Tibial artery (tissue), 4 donors: Measurements from ENCODE around the gene SRGAP1.

Source experiments
- DNase-seq, 2 donors: peaks; one replicate each; pipeline ENCODE4 v3.0.0-alpha.2; 2019
- H3K27ac ChIP-seq, 2 donors: fragments of 200-600 bp; sonication (generic) in 1 of 2; 1 replicate in 1 of 2; 2 replicates in 1 of 2; pipeline ENCODE4 v1.5.1; 2018 to 2019; ENCODE audit warnings: mild to moderate bottlenecking in 1 of 2
- H3K27me3 ChIP-seq, 2 donors: fragments of 200-600 bp; sonication (generic) in 1 of 2; one replicate each; pipeline versions ENCODE4 v1.5.1 to v1.6.0; 2016 to 2019
- H3K36me3 ChIP-seq, 3 donors: fragments of 200-600 bp; sonication (generic) in 2 of 3; one replicate each; pipeline ENCODE4 v1.5.1; 2016 to 2019; ENCODE audit warnings: mild to moderate bottlenecking in 2 of 3
- H3K4me1 ChIP-seq, 4 donors: fragments of 200-600 bp; sonication (generic) in 2 of 4; 1 replicate in 3 of 4; 2 replicates in 1 of 4; pipeline ENCODE4 v1.5.1; 2016 to 2019
- H3K4me3 ChIP-seq, 2 donors: fragments of 200-600 bp; sonication (generic) in 1 of 2; 1 replicate in 1 of 2; 2 replicates in 1 of 2; pipeline ENCODE4 v1.5.1; 2018 to 2019; ENCODE audit warnings: mild to moderate bottlenecking in 2 of 2
- H3K9me3 ChIP-seq, 3 donors: fragments of 200-600 bp; sonication (generic) in 1 of 3; one replicate each; pipeline ENCODE4 v1.5.1; 2016 to 2019
- CTCF ChIP-seq, 2 experiments: fragments of 200-600 bp in 1 of 2; fragments of 450-650 bp in 1 of 2; IDR thresholded peaks; one replicate each; pipeline ENCODE4 v1.5.1; 2017 to 2019; ENCODE audit warnings: antibody characterized with exemption in 2 of 2, mild to moderate bottlenecking in 1 of 2, moderate library complexity in 1 of 2
- intact Hi-C: fragments of 100-400 bp; cut with DNase I; formaldehyde crosslinking; loops from one replicate; pipeline ENCODE4 v1.15.0; 2023; ENCODE audit warnings: low total_unique reads

The SRGAP1 gene

DNA sequence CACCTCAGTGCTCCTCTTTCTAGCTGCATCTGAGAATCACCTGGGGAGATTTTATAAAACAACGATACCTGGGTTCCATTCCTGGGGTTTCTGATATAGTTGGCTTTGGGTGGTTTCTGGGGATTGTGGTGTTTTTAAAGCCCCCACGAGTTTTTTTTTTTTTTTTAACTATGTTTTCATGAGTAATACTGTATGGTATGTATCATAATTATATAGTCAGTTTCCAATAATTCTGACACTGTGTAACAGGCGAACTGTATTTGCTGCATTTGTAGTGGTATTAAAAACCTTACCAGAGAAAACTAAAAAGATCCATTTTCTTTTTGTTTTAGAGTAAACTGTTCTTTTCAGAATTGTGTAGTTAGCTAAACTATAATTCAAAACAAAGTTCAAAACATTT lies 84.9 kb downstream of the SRGAP1 start:
- TF ChIP-seq CTCF (IDR thresholded peaks at IDR 0.05), result no peak
- intact Hi-C loops, result no loop called here
- H3K4me3 ChIP-seq, result no peak overlapping the region
- H3K36me3 ChIP-seq, result no peaks in the 10 kb centered on the region
- peaks cover 0 to 13% (median 0%) of the 10 kb centered on the region in 4 donors for H3K4me1 ChIP-seq
- no peak overlapping the region for H3K27ac ChIP-seq
- DNase-seq, result no peak
- H3K27me3 ChIP-seq, result no peaks in the 10 kb centered on the region
- no peaks in the 10 kb centered on the region for H3K9me3 ChIP-seq

DNA sequence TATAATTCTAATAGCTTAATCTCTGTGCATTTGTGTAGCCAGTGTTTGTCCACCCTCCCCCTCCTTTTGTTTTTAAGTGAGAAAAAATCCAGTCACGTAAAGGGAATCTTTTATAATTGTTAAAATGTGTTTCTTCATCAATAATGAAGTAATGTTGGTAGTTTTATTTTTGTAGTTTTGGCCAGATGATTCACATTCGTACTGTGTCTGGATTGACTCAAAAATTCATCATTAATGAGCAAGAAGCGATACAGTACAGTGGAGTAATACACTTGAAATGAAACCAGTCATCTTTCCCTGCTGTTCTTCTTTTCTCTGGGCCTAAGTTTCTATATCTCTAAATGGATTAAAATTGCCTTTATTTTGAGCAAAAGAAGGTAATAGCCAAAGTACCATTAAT lies 86.5 kb downstream of the SRGAP1 start:
- intact Hi-C loops, result no loop called here
- Histone ChIP-seq H3K4me1 (peaks cover 0 to 28% (median 5%) of the 10 kb centered on the region in 4 donors), H3K27me3 (no peaks in the 10 kb centered on the region), H3K27ac (no peak overlapping the region), H3K36me3 (no peaks in the 10 kb centered on the region), H3K9me3 (no peaks in the 10 kb centered on the region), H3K4me3 (no peak overlapping the region)
- TF ChIP-seq CTCF (IDR thresholded peaks at IDR 0.05), result no peak
- no peak for DNase-seq

- Histone ChIP-seq H3K4me3 (no peak overlapping the region), H3K27me3 (no peaks in the 10 kb centered on the region), H3K36me3 (no peaks in the 10 kb centered on the region), H3K4me1 (peaks cover 0 to 30% (median 5%) of the 10 kb centered on the region in 4 donors), H3K27ac (no peak overlapping the region), H3K9me3 (no peaks in the 10 kb centered on the region)
- intact Hi-C loops, result no loop called here
- DNase-seq, result no peak
- TF ChIP-seq CTCF (IDR thresholded peaks at IDR 0.05), result no peak
Observed at GRCh38 chr12:63931703-63932102, 87.2 kb downstream of the SRGAP1 start.

GRCh38 chr12:63934936-63935335 lies 90.4 kb downstream of the SRGAP1 start:
- intact Hi-C loops, result no loop called here
- H3K27ac ChIP-seq, result no peak overlapping the region
- no peak for TF ChIP-seq CTCF (IDR thresholded peaks at IDR 0.05)
- peaks cover 0 to 30% (median 5%) of the 10 kb centered on the region in 4 donors for H3K4me1 ChIP-seq
- no peaks in the 10 kb centered on the region for H3K9me3 ChIP-seq
- H3K4me3 ChIP-seq, result no peak overlapping the region
- no peaks in the 10 kb centered on the region for H3K36me3 ChIP-seq
- H3K27me3 ChIP-seq, result no peaks in the 10 kb centered on the region
- DNase-seq, result no peak

GRCh38 chr12:63935361-63935760 lies 90.9 kb downstream of the SRGAP1 start:
- Histone ChIP-seq H3K36me3 (no peaks in the 10 kb centered on the region), H3K9me3 (no peaks in the 10 kb centered on the region), H3K4me1 (peaks cover 0 to 30% (median 5%) of the 10 kb centered on the region in 4 donors), H3K4me3 (no peak overlapping the region), H3K27me3 (no peaks in the 10 kb centered on the region), H3K27ac (no peak overlapping the region)
- no peak for TF ChIP-seq CTCF (IDR thresholded peaks at IDR 0.05)
- no peak for DNase-seq
- intact Hi-C loops, result no loop called here
